Cardiac muscle cell (in vitro differentiated cells and primary cell): ENCODE measurements around the gene CES4A. TPM values are rescaled to one million over a fixed set of nuclear protein-coding genes. Genes with fewer than 3 reads are reported as not detected.

ENCODE experiments used
- DNase-seq, 2 donors: peaks; one replicate each; pipeline versions ENCODE4 v3.0.0 to v3.0.0-alpha.2; 2010 to 2017; ENCODE audit warnings: low read depth in 1 of 2, low spot score in 1 of 2
- H3K27ac ChIP-seq: fragments of 200-600 bp; sonication (generic); 2 replicates; pipeline ENCODE4 v1.5.1; 2016
- H3K27me3 ChIP-seq: fragments of 200-600 bp; sonication (generic); 2 replicates; pipeline ENCODE4 v1.6.0; 2016; ENCODE audit warnings: control low read depth
- H3K36me3 ChIP-seq: fragments of 200-600 bp; sonication (generic); 2 replicates; pipeline ENCODE4 v1.5.1; 2016; ENCODE audit warnings: control low read depth
- H3K4me1 ChIP-seq: fragments of 200-600 bp; sonication (generic); 2 replicates; pipeline ENCODE4 v1.8.1; 2017; ENCODE audit warnings: low read depth, mild to moderate bottlenecking, mixed run types
- H3K4me3 ChIP-seq: fragments of 200-600 bp; sonication (generic); 2 replicates; pipeline ENCODE4 v1.5.1; 2016; ENCODE audit warnings: mild to moderate bottlenecking
- H3K9me3 ChIP-seq: fragments of 200-600 bp; sonication (generic); 2 replicates; pipeline ENCODE4 v1.5.1; 2017; ENCODE audit warnings: low read depth, mild to moderate bottlenecking, control low read depth
- polyA plus RNA-seq: library from polyadenylated mRNA; unstranded; fragments of >200 nt; fragmentation: Nextera tagmentation; extraction: Ambion mirVana; gene quantifications from 2 replicates; pipeline ENCODE4 v1.2.1, GENCODE V29; 2016
- total RNA-seq: library from RNA; depleted of rRNA; stranded (reverse); fragments of >200 nt; gene quantifications from 2 replicates; pipeline ENCODE4 v1.2.3, GENCODE V29; 2016
- TF ChIP-seq, protein P1 (sequence below): IDR thresholded peaks from 2 replicates; pipeline ENCODE4 v1.5.1; 2012; ENCODE audit warnings: low read depth, mild to moderate bottlenecking, low read length

CES4A gene
- total and polyA plus RNA-seq, 2 experiments from 2014 or later: 14.7 to 15.7 TPM

DNA sequence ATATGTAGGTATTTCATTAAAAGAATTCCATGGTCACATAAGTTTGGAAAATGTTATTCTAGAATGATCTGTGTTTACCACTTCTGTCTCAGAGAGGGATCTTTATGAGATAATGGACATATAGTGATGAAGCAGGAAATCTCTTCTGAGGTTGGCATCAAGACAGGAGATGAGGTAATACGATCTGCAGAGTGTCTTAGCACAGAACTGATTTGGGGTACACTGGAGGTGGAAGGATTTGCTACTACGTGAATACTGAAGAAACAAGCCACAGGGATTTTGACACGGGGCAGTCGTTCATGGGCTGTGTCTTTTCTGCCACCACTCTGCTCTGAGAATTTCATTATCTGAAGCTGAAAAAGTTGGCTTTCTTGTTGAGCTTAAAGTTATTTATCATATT is 46.1 kb downstream of the CES4A start:
- Histone ChIP-seq H3K4me1 (peaks cover 5% of the 10 kb centered on the region), H3K4me3 (no peak overlapping the region), H3K36me3 (peaks cover 13% of the 10 kb centered on the region), H3K27ac (no peak overlapping the region), H3K9me3 (no peaks in the 10 kb centered on the region), H3K27me3 (no peaks in the 10 kb centered on the region)
- TF ChIP-seq, protein P1, sequence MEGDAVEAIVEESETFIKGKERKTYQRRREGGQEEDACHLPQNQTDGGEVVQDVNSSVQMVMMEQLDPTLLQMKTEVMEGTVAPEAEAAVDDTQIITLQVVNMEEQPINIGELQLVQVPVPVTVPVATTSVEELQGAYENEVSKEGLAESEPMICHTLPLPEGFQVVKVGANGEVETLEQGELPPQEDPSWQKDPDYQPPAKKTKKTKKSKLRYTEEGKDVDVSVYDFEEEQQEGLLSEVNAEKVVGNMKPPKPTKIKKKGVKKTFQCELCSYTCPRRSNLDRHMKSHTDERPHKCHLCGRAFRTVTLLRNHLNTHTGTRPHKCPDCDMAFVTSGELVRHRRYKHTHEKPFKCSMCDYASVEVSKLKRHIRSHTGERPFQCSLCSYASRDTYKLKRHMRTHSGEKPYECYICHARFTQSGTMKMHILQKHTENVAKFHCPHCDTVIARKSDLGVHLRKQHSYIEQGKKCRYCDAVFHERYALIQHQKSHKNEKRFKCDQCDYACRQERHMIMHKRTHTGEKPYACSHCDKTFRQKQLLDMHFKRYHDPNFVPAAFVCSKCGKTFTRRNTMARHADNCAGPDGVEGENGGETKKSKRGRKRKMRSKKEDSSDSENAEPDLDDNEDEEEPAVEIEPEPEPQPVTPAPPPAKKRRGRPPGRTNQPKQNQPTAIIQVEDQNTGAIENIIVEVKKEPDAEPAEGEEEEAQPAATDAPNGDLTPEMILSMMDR: no peak
- DNase-seq: peak in 1 of 2 donors; percentile 53

GRCh38 chr16:67035364-67035763 is 47.0 kb downstream of the CES4A start:
- Histone ChIP-seq H3K9me3 (no peaks in the 10 kb centered on the region), H3K27me3 (no peaks in the 10 kb centered on the region), H3K27ac (no peak overlapping the region), H3K36me3 (peaks cover 15% of the 10 kb centered on the region), H3K4me3 (no peak overlapping the region), H3K4me1 (peaks cover 4% of the 10 kb centered on the region)
- TF ChIP-seq, protein P1: no peak
- DNase-seq: no peak

GRCh38 chr16:67036323-67036741 is 47.9 kb downstream of the CES4A start:
- no peak for DNase-seq
- Histone ChIP-seq H3K36me3 (peaks cover 15% of the 10 kb centered on the region), H3K9me3 (no peaks in the 10 kb centered on the region), H3K4me1 (no peaks in the 10 kb centered on the region), H3K27me3 (no peaks in the 10 kb centered on the region), H3K27ac (no peak overlapping the region), H3K4me3 (no peak overlapping the region)
- TF ChIP-seq, protein P1: no peak

DNA sequence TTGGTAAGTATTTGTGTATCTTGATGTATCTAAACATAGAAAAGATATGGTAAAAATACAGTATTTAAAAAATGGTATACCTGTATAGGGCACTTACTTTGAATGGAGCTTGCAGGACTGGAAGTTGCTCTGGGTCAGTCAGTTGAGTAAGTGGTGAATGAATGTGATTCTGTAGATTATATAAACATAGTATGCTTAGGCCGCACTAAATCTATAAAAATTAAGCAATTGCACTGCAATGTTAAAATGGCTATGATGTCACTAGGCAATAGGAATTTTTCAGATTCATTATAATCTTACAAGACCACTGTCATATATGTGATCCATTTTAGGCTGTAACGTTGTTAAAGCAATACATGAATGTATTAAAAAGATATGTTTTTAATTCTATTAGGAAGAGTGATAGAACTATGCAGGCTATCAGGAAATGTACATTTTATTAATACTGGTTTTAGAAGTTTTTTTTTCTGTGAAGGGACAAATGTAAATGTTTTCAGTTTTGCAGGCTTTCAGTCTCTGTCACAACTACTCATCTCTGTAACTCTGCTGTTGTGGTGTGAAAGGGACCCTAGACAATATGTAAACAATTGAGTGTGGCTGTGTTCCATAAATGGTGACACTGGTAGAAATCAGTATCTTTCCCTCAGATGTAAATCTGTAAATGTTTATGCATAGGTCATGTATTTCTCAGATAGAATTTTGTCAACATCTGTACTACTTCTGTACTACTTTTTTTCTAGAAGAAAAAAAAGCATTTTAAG is 51.1 kb downstream of the CES4A start:
- no peaks in the 10 kb centered on the region for H3K27me3 ChIP-seq
- H3K4me3 ChIP-seq: no peak overlapping the region
- no peaks in the 10 kb centered on the region for H3K9me3 ChIP-seq
- TF ChIP-seq, protein P1: no peak
- DNase-seq: no peak
- H3K27ac ChIP-seq: no peak overlapping the region
- no peaks in the 10 kb centered on the region for H3K4me1 ChIP-seq
- peaks cover 15% of the 10 kb centered on the region for H3K36me3 ChIP-seq

DNA sequence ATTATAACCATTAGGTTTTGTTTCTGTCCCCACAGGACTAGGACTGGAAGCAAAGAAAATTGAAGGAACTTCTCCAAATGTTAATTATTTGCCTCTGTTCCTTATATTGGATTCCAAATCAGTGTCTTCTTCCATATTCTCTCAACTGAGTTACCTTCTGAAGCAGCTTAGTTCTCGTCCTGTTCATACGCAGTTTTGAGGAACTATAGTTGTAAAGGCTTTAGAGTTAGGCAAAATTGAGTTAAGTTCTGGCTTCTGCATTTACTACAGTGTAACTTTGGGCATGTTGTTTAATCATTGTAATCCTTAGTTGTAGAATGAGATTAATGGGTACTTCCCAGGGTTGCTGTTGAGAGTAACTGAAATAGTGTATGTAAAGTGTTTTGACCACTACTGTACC is 51.8 kb downstream of the CES4A start:
- Histone ChIP-seq H3K4me1 (no peaks in the 10 kb centered on the region), H3K9me3 (no peaks in the 10 kb centered on the region), H3K27ac (no peak overlapping the region), H3K4me3 (no peak overlapping the region), H3K27me3 (no peaks in the 10 kb centered on the region), H3K36me3 (peaks cover 15% of the 10 kb centered on the region)
- no peak for DNase-seq
- TF ChIP-seq, protein P1: no peak
